ENCODE measurements around the gene RAB7A.
A peak's percentile ranks its signal among the peaks of the same experiment; 100 is the strongest.

RAB7A gene

DNA sequence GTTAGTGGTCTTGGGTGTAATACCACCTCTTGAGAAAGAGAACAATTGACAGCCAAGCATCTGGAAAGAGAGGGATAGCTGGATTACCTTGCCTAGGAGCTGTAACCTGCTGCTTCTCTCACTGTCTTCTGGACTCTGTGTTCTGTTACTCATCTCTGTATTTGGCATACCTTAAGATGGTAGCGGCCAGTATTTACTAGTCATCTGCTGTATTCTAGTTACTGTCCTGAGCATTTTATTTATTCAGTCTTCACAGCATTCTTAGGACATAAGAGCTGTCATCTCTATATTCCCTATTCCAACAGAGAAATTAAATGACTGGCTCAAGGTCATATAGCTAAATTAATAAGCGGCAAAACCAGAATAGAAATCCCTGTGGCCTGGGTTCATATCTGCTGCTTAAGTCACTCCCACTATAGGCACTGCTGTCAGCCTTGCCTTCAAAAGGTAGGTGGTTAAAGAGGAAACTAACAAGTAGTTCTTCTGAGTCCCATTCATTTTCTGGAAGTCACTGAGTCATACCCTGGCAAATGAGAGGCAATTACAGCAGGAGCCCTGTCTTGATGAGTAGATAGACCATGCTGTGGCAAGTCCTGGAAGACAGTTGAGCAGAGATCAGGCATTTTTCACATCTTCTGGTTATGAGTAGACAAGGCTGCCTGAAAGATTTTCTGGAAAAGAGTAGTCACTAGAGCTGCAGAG is 68.2 kb downstream of the RAB7A start:
- DNase-seq: no peak

GRCh38 chr3:128794770-128795649 is 69.0 kb downstream of the RAB7A start:
- DNase-seq: peak; percentile 69

- DNase-seq: no peak
Observed at GRCh38 chr3:128799653-128800052, 73.7 kb downstream of the RAB7A start.

- no peak for DNase-seq
Observed at GRCh38 chr3:128800241-128801187, 74.5 kb downstream of the RAB7A start.

DNA sequence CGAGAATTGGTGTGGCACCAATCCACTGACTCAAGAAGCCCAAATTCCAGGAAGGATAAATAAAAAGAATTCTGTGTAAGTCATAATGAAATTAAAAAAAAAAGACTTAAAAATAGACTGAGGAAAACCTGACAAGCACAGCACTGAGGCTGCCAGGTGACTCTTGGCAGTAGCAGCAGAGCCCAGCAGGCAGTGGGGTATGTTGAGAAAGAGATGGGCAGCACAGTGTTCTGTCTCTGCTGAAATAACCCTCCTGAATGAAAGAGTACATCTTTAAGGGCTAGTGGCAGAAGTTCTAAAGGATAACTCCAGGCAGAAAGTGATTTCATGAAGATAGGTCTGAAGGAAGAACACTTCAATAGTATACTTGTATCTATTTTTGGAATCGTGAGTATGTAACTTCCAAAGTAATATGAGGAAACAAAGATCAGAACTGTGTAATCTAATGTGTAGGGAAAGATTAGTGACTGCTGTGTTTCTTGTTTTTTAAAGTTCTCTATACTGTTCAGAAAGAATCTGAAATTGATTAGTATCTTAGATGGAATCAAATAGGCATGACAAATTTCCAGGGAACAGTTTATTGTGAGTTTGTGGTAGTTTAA is 75.9 kb downstream of the RAB7A start:
- DNase-seq: no peak

DNA sequence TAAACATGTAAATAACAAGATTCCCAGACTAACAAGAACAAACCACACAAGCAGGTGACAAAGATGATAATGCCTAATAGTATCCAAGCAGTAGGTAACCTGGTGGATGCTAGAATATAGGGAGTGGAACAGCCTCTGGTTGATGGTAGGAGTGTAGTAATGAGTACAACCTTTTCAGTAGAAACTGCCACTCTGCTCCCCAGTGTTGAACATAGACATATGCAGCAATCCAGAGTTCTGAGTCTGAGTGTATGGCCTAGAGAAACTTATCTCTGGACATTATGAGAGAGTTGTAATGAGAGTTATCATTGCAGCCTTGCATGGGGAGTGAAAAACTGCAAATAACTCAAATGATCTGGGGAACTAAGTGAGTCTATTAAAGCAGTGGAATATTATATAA is 77.3 kb downstream of the RAB7A start:
- DNase-seq: no peak

- DNase-seq: no peak
Observed at GRCh38 chr3:128804017-128804810, 78.2 kb downstream of the RAB7A start.

- no peak for DNase-seq
Observed at GRCh38 chr3:128804811-128805155, 78.8 kb downstream of the RAB7A start.

DNA sequence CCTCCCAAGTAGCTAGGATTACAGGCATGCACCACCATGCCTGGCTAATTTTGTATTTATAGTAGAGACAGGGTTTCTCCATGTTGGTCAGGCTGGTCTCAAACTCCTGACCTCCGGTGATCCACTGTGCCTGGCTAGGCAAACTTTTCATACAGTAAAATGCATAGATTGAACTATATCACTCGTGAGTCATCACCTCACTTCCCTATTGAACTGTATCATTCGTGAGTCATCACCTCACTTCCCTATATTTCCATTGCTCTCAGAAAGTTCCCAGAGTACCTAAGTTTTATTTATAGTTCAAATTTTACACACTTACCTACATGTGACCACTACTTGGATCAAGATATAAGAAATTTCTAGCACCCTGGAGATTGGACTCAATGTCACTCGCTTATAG is 79.8 kb downstream of the RAB7A start:
- no peak for DNase-seq

- DNase-seq: no peak
Observed at GRCh38 chr3:128806588-128806987, 80.6 kb downstream of the RAB7A start.

GRCh38 chr3:128807186-128807830 is 81.3 kb downstream of the RAB7A start:
- DNase-seq: no peak

DNA sequence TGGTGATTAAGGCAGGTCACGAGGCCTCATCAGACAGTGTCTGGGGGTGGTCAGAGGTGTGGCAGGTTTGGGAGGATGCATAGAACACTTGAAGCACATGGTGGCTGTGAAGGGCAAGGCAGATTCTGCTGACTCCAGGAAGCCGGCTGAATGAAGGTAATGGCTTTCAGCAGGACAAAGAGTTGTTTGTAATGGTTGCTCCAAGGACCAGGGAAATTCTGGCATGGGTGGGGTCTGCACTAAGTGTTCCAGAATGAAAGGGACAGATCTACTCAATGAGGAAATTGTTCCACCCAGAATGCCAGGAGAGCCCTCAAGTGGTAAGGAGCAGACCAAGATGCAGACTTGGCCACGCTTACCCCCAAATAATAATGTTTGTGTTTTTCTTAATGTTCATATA is 82.7 kb downstream of the RAB7A start:
- no peak for DNase-seq

GRCh38 chr3:128813097-128813496 is 87.1 kb downstream of the RAB7A start:
- no peak for DNase-seq

GRCh38 chr3:128814060-128814459 is 88.1 kb downstream of the RAB7A start:
- DNase-seq: no peak

- DNase-seq: no peak
Observed at GRCh38 chr3:128814519-128815317, 88.7 kb downstream of the RAB7A start.

DNA sequence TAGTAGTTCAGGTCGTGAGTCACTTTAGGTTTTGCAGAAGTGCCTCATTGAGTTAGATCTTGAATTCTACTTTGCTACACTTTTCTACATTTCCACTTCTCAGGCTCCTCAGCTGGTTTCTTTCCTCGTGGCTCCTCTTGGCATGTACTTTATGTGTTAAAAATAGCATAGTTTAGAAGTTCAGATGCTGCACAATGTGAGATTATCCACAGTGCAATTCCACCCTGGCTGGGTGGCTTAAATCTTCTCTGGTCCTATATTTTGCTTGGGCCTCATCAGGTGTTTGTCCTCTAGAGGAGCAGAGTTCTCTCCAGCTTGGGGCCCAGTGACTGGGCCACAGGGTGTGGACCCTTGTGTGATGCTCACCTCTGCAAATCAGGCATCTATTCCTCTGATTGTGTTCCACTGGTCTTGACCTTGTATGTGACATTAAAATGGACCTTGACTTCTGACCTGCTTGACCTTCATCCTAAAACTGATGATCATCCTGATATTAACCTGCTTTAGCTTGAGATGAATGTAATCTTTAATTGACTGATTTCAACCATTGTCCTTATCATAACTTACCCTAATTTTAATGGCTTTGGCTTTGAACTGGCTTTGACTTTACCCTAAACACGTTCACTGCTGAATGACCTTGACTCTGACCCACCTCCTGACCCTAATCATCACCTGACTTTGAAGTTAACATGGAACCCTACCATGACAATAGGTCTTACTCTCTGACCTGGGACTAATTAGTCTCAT is 89.5 kb downstream of the RAB7A start:
- DNase-seq: no peak

- no peak for DNase-seq
Observed at GRCh38 chr3:128818186-128818787, 92.3 kb downstream of the RAB7A start.

- no peak for DNase-seq
Observed at GRCh38 chr3:128820252-128820839, 94.4 kb downstream of the RAB7A start.

DNA sequence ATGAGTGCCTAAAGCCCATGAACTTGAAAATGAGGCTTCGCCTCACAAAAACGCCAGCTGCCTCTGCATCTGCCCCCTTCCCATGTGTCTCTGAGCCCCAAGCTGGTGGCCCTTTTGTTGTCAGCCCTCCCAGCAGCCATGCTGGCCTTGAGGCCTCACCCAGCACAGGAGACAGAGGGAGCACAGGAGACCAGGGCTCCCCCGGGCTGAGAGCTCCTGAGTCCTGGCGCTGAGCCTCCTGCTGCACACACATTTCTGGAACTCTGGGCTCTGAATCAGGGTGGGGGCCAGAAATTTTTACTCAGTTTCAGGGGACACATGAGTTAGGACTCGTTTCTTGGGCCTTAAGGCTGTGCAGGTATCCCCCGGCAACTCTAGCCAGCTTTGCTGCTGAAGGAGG is 97.0 kb downstream of the RAB7A start:
- DNase-seq: no peak
